Measurements from ENCODE around the gene SKIL.

Gene SKIL

DNA sequence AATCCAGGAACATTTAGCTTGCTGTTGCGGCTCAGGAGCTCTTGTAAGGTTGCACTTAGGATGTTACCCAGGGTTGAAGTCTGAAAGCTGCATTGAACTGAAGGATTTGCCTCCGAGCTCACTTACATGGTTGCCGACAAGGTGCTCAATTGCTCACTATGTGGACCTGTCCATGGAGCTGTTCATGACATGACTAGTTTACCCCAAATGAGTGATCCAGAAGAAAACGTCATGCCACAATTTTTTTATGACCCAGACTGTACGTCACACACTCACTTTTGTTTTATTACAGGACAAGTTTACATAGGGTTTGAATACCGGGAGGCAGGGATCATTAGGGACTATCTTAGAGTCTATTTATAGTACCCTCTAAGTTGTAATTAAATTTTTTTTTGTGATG lies 40.2 kb downstream of the SKIL start:
- DNase-seq (ENCODE audit: low read depth) = no peak

GRCh38 chr3:170405101-170405500 lies 47.6 kb downstream of the SKIL start:
- no peak for DNase-seq (ENCODE audit: low read depth)

GRCh38 chr3:170410428-170411029 lies 53.0 kb downstream of the SKIL start:
- no peak for DNase-seq (ENCODE audit: low read depth)

GRCh38 chr3:170413291-170413690 lies 55.8 kb downstream of the SKIL start:
- no peak for DNase-seq (ENCODE audit: low read depth)

GRCh38 chr3:170414202-170414663 lies 56.7 kb downstream of the SKIL start:
- DNase-seq (ENCODE audit: low read depth) = peak; percentile 23

- DNase-seq (ENCODE audit: low read depth) = no peak
Measured at GRCh38 chr3:170417090-170417489, 59.6 kb downstream of the SKIL start.

- DNase-seq (ENCODE audit: low read depth) = no peak
Measured at GRCh38 chr3:170418422-170419398, 61.2 kb downstream of the SKIL start, which contains the start of gene CLDN11. TSS of gene CLDN11 (plus strand) at chr3:170418868. CDS start at chr3:170419067, 199 bp downstream.

GRCh38 chr3:170419557-170420087 lies 62.1 kb downstream of the SKIL start:
- no peak for DNase-seq (ENCODE audit: low read depth)

- no peak for DNase-seq (ENCODE audit: low read depth)
Measured at GRCh38 chr3:170420307-170420821, 62.8 kb downstream of the SKIL start.

DNA sequence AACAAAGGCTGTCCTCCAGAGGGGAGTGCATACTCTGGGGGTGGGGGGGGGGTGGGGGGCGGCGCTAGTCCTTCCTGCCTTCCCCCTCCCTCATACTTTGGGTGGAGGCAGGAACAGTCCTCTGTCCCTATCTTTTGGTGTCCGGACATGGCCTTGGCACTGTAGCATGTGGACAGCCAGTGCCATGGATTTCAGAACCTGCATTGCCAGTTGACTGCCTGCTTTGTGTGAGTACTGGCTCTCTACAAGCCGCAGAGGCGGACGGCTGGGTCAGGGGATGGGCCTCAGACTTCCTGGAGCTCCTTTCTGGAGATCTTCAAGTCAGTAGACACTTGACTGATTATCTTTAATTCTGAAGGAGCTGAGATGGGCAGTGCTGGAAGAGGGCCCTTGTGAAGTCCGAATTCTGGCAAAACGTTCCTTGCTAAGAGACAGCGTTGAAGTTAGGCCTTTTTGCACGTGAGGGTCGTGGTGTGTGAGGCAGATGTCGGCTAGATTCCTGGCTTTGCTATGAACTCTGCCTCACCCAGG lies 63.7 kb downstream of the SKIL start:
- no peak for DNase-seq (ENCODE audit: low read depth)

- no peak for DNase-seq (ENCODE audit: low read depth)
Measured at GRCh38 chr3:170421758-170422157, 64.2 kb downstream of the SKIL start.

GRCh38 chr3:170423001-170423615 lies 65.6 kb downstream of the SKIL start:
- no peak for DNase-seq (ENCODE audit: low read depth)

DNA sequence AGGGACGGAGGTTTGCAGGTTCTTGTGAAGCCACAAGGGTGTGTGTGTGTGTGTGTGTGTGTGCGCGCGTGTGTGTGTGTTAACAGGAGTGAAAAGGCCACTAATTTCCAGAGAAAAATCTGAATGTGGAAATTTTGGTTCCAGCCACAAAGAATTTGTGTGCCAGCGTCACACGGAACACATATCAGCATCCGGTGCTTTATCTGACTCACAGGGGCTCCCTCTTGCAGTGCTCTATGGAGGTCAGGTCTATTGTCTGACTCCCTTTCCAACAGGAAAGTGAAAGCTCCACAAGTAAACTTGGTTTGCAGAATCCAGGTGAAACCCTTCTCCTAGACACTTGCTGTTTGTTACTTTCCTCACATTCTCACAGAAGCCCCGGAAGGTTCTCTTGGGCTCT lies 67.4 kb downstream of the SKIL start:
- DNase-seq (ENCODE audit: low read depth) = no peak

DNA sequence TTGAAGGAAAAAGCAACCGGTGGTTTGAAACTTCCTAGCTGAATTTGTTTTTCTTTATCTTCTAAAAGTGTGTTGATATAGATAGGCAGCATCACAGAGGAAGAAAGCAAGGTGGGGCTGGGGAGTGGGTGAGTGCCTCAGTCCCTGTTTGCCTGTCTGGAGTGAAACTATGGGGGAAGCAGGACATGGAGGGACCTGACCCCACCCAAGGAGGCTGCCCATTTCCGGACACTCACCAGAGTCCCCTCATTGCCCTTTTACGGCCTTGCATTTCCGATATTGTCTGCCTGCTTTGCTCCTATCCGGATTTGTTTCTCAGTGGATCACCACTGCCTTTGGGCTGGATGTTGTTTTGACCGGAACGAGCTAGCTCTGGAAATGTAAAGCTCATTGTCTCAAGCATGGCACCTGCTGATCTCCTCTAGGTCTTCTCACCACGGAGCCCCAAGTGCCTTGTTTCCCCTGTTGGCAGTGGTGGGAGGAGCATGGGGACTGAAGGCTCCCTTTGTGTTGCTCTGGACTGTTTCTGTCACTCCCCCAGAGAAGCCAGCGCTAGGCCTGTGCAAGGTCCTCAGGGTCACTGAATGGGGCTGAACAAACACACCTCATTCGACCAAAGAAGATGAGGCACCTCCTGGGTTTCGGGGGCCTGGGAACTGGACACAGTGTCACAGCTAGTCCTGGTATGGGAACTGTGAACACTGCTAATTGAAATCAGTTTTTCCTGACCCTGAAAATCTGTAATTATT lies 68.2 kb downstream of the SKIL start:
- no peak for DNase-seq (ENCODE audit: low read depth)

- no peak for DNase-seq (ENCODE audit: low read depth)
Measured at GRCh38 chr3:170426240-170426797, 68.8 kb downstream of the SKIL start.

DNA sequence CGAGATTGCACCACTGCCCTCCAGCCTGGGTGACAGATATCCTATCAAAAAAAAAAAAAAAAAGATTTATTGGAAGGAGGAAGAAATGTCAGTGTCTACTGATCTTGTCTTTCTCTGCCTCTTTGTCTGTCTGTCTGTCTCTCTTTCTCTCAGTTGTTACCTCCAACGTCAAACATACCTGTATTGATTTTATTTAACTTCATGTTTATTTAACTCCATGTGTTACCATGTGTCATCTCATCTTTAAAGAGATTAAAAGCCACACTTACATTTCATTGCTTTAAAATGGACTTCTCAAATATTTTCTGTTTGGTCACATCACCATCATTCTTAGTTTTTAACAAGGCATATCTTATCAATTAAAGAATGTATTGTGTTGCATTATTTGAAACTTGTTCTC lies 70.6 kb downstream of the SKIL start:
- DNase-seq (ENCODE audit: low read depth) = no peak

GRCh38 chr3:170429050-170429449 lies 71.5 kb downstream of the SKIL start:
- DNase-seq (ENCODE audit: low read depth) = no peak

DNA sequence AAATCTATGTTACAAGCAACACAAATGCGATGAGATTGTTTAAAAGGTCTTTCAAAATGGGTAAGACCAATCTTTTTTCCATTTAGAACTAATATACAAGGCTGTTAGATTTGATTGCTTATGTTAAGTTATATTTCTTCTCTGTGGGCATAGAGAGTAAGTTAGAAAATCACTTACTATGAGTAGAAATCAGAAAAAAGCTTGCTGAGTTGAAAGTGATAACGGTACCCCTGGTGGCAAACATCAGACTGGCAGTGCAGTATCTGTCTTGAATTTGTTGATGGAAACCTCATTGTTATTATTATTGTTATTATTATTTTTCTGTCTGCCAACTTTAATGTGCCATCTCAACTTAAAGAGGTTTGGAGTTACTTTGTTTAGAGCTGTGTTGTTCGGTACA lies 73.5 kb downstream of the SKIL start:
- DNase-seq (ENCODE audit: low read depth) = no peak

- no peak for DNase-seq (ENCODE audit: low read depth)
Measured at GRCh38 chr3:170432416-170432815, 74.9 kb downstream of the SKIL start.

GRCh38 chr3:170436697-170437096 lies 79.2 kb downstream of the SKIL start:
- DNase-seq (ENCODE audit: low read depth) = no peak

- no peak for DNase-seq (ENCODE audit: low read depth)
Measured at GRCh38 chr3:170437176-170437575, 79.7 kb downstream of the SKIL start.

Measured in activated T-cell treated with anti-CD3 and anti-CD28 coated beads for 48 hours (primary cell).